DMS 273 (cell line): ENCODE data around the gene PRAMEF26.
"Not testable (repeated sequence)": the region's sequence is repeated elsewhere in the genome, so short reads cannot be mapped to it uniquely, and the experiment has no call there.

Experiments
- DNase-seq: peaks from one replicate; lab custom pipeline; 2025; ENCODE audit not compliant: unreplicated experiment; lab: John Stamatoyannopoulos, UW

PRAMEF26 gene

DNA sequence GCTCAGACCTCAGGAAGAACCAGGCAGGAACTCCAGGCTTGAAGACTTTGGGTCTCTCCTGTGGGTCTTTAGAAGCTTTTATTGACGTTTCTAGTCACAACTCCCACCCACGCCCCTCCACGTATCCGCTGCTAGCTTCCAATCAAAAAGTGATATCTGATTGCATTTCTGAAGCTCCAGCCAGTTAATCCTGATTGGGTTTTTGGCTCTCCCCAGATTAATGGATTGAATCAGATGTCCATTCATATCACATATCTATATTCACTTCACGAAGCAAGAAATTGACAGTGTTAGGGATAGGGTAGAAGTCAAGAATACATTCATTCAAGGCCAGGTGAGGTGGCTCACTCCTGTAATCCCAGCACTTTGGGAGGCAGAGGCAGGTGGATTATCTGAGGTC is at the start of gene PRAMEF26:
Gene PRAMEF26, minus strand, starts transcription at position 101 of the 400 bp plus-strand sequence. CDS start 2,914 bp downstream, outside the sequence.
- DNase-seq, result not testable (repeated sequence)

DNA sequence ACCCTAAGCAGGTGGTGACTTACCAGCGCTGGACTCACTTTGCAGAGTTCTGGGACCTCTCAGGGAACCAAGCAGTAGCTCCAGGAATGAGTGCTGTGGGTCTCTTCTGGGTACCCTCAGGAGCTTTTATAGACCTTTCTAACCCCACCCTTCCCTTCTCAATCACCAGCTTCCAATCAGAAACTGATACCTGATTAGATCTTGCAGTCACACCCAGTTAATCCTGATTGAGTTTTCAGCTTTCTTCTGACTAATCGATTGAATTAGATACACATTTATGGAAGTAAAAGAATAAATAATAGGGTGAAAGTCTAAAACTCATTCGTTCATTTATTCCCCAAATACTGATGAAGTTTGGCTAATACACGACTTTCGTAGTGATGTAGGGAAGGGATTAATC is 45.5 kb upstream of the PRAMEF26 start, which contains the start of gene PRAMEF13:
Gene PRAMEF13, minus strand, starts transcription at position 101 of the 400 bp plus-strand sequence. CDS start 1,820 bp downstream, outside the sequence.
- DNase-seq, result not testable (repeated sequence)

DNA sequence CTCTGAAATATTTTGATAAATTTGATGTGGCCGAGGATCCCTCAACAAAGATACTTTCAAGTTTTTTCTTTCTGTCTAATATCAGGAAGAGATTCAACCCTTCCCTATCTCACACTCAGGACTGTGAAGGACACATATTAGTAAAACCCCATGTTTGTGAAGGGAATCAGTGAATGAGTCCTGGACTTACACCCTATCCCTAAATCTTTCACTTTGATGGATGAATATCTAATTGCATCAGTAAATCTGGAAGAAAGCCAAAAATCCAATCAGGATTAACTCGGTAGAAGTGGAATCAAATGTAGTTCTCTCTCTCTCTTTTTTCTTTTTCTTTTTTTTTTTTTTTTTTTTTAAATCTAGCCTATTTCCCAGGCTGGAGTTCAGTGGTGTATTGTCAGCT is 15.7 kb upstream of the PRAMEF26 start, which contains the start of gene PRAMEF9:
Gene PRAMEF9, plus strand, starts transcription at position 301 of the 400 bp plus-strand sequence. CDS start 3,433 bp downstream, outside the sequence.
- DNase-seq, result not testable (repeated sequence)

DNA sequence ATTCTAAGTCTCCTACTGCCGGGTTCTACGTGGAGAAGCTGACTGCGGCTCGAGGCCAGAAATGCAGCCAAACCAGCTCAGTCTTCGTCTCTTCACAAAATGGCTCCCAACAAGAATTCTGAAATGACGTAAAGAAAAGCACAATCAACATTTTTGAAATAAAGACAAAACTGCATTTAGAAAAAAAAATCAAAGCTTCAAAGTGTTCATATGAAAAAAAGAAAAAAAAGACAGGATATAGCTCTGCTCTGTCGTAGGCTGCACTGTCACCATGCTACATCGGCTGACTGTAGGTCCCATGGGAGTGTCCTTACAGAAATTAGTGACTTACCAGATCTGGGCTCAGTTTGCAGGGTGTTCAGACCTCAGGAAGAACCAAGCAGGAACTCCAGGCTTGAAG is 9.7 kb upstream of the PRAMEF26 start, which contains the start of gene HNRNPCL4:
Gene HNRNPCL4, minus strand, starts transcription at position 101 of the 400 bp plus-strand sequence. CDS start 164 bp downstream, outside the sequence.
- DNase-seq, result not testable (repeated sequence)

DNA sequence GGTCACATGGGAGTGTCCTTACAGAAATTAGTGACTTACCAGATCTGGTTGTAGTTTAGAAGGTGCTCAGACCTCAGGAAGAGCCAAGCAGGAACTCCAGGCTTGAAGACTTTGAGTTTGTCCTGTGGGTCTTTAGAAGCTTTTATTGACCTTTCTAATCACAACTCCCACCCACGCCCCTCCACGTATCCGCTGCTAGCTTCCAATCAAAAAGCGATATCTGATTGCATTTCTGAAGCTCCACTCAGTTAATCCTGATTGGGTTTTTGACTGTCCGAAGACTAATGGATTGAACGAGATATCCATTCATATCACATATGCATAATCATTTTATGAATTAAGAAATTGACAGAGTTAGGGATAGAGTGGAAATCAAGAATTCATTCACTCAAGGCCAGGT is 39.1 kb downstream of the PRAMEF26 start, which contains the start of gene HNRNPCL2:
Gene HNRNPCL2, minus strand, starts transcription at position 101 of the 400 bp plus-strand sequence. CDS start 454 bp downstream, outside the sequence.
- not testable (repeated sequence) for DNase-seq
